ENCODE measurements around the gene ROPN1B.
"Not testable (repeated sequence)": the region's sequence is repeated elsewhere in the genome, so short reads cannot be mapped to it uniquely, and the experiment has no call there.

Gene ROPN1B

DNA sequence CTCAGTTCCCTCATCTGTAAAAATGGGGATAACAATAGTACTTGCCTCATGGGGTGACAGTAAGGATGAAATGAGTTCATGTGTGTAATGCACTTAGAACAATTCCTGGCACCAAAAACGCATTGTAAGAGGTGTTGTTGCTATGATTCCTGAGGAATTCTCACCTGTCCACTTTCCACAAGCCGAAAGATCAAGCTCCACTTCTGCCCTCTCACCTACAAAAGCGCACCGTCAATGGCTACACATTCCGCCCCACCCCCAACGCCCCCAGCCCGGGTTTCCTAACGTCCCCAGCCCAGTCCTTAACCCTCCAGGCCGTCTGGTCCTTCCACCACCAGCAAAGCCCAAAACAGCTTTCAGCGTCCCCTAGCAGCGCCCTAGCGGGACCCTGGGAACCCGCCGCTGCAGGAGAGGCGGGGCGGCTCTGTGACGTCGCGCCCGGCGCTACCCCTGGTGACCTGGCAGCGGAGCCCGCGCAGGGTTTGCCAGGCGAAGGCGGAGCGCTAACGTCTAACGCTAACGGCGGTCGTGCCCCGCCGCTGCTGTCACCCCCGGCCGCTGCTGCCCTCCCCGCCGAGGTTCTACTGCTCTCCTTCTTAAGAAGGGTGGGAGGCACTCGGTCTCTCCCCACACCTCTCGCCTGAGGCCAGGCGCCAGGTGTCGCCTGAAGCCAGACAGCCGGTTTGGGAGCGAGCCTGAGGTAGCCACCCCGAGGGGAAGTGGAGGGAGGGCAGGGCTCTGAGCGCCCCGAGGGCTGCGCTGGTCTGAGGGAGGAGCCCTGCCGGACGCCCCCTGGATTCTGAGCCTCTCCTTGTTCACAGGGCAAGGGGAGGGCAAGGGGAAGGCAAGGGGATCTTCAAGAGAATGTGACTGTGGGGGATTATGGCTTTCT lies at the start of gene ROPN1B:
TSS of gene ROPN1B (plus strand) at position 478 of the 892 bp plus-strand sequence. CDS start 2,877 bp downstream, outside the sequence.
- not testable (repeated sequence) for DNase-seq

DNA sequence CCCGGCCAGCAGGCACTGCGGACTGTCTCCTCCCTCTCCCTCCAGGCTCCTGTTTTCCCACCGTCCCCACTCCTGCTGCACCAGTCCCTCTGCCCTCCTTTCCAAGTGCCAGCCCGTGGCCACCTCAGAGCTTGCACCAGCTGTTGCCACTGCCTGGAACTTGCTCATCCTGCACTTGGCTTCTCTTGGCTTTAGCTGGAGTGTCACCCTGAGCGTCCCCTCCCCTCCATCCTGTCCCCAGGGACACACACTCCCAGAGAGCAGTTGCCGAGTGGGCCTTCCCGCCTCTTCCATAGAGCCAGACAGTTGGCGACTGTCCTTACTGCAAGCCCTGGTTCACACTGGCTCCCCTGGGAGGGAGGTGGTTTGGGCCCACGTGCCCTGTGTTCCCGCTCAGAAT lies 48.8 kb upstream of the ROPN1B start:
- not testable (repeated sequence) for DNase-seq

DNA sequence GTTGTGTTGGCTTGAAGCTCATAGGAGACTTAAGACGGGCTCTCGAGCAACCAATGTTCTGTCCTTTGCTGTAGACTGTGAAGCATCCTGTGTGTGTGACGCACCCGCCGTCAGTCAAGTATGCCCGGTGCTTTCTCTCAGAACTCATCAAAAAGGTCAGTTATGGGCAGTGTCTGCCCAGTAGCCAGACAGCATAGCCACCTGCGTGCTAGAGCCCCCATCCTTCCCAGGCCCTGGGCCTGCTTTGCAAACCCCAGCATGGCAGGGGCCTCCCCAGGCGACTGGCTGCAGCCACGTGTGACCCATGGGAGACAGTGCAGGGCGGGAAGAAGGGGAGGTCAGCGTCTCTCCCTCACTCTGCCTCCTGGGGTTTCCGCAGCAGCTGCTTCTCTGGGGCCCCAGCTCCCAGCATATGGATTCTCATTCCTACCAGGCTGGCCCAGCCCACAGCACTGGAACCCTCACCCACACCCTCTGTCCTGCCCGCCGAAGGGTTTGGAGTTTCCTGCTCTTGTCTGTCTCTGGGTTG lies 48.2 kb upstream of the ROPN1B start:
- not testable (repeated sequence) for DNase-seq

DNA sequence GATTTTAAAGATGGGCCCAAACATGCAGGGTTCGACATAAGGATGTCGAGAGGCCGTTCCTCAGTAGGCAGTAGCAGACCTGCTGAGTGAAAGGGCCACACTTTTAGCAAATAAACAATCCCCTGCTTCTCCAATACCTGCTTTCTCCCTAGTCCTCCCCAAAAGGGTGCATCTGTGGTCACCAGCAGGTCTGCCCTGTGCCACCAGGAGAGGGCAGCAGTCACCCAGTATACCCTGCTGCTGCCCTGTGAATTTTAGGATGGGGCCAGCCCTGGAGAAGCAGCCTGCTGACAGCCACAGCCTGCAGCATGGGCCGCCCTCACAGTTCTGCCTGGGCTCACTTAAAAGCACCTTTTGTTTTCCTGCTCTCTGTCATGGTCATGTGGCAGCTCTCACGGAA lies 47.3 kb upstream of the ROPN1B start:
- DNase-seq: peak; percentile 52

DNA sequence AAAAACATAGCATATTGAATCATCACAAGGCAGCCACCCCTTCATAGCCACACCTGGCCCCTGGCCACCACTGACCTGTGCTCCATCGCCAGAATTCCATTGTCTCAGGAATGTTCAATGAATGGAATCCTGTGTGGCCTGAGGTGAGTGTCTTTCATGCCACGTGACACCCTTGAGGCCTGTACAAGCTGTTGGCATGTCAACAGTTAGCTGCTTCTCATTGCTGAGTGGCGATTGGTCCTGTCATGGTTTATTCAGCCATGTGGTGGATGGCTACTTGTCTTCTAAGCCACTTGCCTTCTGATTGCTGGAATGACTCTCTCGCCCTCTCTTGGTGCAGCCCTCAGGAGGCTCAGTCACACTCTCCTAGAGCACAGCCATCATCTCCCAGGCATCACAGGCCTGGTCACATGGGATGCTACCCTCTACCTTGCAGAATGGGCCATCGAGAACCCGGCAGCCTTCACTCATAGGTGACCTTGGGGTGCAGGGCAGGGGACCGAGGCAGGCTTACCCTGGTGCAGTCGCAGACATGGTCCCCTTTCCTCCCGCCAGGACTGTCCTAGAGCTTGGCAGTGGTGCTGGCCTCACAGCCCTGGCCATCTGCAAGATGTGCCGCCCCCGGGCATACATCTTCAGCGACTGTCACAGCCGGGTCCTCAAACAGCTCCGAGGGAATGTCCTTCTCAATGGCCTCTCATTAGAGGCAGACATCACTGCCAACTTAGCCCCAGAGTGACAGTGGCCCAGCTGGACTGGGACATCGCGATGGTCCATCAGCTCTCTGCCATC lies 45.5 kb upstream of the ROPN1B start:
- DNase-seq: not testable (repeated sequence)

DNA sequence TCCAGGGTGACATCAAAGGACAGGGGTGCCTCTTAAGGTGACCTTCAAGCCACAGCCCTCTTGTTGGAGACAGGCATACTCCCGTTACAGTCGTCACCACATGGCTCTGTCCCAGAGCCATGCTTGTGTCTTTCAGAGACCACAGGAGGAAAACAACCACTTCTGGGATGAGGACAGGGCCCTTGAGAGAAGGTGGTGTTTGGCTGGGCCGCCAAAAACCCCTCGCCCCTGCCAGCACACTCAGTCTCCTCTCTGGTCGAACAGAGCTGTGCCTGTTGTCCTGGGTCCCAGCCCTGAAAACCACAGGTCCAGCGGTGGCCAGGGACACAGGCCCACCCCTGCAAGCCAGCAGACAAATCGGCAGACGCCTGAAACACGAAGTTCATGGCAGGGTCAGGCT lies 44.7 kb upstream of the ROPN1B start:
- DNase-seq: not testable (repeated sequence)

DNA sequence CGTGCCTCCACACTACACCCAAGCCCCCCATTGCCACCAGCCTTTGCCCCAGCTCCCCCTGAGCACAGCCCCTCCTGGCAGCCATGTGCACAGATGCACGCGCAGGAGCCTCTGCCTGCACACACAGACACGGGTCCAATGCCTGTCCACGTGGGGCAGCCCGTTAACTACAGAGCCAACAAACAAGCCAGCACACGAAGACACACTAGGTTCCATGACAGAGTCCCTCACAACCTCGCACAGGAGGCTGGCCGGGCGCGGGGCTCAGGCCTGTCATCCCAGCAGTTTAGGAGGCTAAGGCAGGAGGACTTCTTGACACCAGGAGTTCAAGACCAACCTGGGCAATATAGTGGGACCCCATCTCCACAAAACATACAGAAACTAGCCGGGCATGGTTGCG lies 43.3 kb upstream of the ROPN1B start:
- not testable (repeated sequence) for DNase-seq

DNA sequence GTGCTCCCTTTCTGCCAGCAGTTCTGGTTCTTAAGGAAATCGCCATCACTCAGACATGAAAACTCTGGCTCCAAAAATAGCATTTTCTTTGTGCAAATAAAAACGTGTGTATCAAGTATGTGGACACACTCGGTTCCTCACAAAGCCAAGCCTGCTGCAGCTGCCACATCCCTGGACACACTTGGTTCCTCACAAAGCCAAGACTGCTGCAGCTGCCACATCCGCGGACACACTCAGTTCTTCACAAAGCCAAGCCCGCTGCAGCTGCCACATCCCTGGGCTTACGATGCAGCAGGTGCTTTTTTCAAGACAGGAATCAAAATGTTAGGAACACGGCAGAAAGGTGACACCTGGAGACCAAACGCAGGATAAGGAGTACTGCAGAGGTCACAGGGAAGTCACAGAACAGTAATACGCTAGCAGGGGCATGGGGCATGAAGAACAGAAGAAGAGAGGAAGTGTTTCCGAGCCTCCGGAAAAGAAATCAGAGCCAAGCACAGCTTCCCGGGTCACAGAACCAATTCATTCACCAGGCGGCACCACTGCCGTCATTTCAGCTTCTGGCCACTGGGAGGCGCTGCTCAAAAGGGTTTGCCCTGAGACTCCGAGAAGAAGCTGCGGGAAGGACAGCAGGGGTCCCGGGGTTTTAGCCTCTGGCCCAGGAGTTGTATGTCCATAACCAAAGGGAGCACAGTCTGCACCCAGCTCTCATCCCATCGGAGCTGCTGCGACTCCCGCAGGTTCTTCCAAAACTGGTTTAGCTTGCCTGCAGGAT lies 40.0 kb upstream of the ROPN1B start:
- peak; percentile 68 for DNase-seq

DNA sequence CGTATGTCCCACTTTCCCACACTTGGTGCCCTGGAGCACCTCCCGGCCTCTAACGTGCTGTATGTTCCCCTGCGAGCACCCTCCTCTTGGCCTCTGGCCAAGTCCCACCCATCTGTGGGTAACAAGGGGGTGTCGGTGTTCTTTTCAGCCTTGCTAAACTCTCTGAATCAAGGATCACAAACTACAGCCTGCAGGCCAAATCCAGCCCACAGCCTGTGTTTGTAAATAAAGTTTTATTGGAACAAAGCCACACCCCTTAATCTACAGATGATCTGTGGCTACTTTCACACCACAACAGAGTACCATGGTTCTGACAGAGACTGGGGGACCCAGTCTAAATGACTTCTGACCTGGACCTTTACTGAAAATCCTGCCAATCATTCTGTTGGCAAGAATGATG lies 39.2 kb upstream of the ROPN1B start:
- not testable (repeated sequence) for DNase-seq

DNA sequence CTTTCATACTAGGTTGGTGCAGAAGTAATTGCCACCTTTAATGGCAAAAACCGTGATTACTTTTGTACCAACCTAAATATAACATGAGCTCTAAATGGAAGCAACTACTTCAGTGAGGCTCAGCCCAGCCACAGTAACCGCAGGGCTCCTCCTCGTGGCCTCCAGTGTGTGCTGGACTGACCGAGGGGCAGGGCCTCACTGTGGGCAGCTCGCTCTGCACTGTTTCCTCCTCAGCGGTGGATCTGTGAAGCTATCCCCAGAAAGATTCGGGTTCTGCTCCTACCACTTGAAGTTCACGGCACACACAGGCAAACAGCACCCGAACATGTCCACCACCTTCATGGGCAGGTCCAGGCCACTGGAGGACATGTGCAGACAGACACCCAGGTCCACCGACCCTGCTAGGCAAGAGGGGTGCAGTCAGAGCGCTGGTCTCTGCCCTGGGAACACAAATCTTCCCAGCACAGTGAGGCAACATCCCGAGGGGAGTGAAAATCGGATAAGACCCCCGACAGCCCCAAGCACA lies 37.6 kb upstream of the ROPN1B start:
- not testable (repeated sequence) for DNase-seq

DNA sequence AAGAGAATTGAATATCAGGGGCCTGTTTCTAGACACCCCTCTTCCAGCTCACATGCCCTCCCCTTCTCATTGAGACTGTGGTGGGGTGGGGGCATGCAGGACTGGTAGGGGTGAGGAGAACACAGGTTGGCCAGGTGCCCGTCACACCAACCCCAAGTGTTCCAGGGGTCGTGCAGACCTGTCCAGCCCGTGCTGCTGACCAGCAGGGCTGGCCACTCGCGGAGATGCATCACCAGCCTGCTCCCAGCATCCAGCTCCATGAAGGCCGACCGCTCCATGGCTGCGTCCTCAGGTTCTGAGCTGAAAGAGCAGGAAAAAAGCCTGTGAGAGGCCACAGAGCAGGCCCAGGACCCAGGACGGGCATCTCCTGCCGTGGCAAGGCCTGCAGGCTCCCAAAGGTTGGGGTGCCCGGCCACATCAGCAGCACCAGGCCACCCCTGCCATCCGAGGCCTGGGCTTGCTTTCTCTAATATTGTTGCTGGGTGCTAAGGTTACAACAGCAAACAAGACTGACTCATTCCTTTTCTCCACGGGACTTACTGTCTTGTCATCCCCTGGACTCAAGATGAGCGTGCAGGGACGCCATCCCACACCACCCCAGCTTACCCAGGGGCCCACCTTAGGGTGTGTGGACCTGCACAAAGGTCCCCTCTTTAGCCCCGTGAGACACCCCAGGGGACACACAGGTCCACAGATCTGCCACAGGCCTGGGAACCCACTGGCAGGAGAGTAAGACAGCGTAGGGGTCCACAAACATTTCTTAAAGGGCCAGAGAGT lies 35.4 kb upstream of the ROPN1B start:
- DNase-seq: not testable (repeated sequence)

DNA sequence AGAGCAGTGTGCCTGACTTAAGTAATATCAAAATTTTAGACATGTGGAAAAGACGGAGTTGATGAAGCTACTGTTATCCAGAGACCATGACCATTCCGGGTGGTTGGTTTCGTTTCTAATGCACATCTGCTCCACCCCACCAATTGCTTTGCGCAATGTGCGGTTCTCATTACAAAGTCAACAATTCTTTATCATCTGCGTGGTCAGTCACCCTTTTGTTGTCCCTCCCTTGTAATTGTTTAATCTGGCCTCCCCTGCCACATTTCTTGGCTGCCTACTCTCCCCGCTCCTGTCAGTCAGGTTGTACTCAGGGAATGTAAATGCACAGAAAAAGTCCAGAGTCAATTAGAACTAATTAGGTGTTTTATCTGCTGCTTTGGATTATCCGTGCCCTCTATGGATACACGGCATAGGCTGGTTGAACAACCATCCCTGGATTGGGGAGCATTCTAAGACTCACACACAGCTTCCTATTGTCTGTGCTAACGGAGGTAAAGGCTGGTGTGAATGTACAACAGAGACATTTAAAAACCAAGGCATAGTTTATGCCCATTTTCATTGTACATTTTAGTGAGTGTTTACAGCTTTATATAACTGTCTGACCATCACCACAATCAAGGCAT lies 33.6 kb upstream of the ROPN1B start:
- DNase-seq: not testable (repeated sequence)

DNA sequence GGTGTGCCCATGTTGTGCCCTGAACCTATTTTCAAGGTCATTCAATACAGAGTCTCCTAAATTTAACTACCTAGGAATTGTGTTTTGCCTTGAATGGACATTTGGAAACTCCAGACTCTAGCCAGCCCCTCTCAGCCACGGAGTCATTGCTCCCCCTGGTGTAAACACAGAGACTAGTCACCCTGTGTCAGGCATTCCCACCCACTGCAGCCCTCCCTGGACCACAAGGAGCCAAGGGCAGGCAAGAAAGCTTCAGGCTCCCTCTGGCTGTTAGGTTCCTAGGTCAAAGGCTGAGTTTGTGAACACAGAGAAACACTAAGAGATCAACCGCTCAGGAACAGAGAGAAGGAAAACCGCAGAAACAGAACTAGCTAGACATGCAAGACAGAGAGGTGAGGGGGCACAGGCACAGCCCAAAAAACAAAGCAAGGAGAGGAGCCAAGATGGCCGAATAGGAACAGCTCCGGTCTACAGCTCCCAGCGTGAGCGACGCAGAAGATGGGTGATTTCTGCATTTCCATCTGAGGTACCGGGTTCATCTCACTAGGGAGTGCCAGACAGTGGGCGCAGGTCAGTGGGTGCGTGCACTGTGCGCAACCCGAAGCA lies 32.7 kb upstream of the ROPN1B start:
- DNase-seq: not testable (repeated sequence)

DNA sequence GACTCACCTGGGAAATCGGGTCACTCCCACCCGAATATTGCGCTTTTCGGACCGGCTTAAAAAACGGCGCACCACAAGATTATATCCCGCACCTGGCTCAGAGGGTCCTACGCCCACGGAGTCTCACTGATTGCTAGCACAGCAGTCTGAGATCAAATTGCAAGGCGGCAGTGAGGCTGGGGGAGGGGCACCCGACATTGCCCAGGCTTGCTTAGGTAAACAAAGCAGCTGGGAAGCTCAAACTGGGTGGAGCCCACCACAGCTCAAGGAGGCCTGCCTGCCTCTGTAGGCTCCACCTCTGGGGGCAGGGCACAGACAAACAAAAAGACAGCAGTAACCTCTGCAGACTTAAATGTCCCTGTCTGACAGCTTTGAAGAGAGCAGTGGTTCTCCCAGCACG lies 32.1 kb upstream of the ROPN1B start:
- not testable (repeated sequence) for DNase-seq

DNA sequence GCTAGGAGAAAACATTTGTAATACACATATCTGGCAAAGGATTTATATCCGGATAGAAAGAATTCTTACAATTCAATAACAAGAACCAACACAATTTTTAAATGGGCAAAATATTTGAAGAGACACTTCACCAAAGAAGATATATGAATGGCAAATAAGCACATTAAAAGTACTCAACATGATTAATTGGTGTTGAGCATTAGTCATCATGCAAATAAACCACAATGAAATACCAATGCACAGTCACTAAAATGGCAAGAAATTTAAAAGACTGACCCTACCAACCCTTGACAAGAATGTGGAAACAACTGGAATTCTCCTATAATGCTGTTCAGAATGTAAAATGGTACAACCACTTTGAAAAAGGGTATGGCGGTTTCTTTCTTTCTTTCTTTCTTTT lies 21.2 kb upstream of the ROPN1B start:
- not testable (repeated sequence) for DNase-seq

DNA sequence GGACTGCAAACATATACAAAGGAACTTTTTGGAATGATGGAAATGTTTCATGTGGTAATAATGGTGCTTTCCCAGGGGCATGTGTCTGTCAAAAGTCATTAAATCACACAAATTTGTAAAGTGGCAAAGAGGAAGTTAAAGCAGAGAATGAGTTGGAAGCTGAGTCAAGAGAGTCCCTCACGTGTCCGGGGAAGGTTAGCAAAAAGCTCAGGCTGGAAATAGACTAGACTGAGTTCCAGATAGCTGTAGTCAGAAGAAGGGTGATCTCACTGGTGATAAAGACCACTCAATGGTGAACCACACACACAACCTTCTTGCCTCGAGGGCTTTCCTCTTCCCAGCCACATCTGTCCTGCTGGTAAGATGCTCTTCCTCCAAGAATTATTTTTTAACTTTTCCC lies 20.1 kb upstream of the ROPN1B start:
- DNase-seq: not testable (repeated sequence)

DNA sequence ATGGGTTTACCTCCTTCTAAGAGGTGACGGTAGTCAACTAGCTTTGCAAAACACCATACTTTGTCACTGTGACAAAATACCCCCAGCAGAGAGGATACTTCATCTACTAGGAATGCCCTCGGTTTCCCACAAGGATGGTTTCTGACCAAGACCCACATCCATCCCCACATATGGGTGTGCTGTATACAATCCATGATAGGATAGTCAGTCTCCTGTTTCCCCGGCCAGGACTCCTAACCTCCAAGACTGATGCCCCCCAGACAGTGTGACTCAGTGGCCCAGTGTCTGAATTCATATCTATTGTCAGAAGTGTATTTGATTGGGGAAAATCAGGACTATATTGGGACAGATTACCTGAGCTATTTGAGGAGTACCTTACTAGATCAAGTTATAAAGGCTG lies 17.8 kb upstream of the ROPN1B start:
- not testable (repeated sequence) for DNase-seq

DNA sequence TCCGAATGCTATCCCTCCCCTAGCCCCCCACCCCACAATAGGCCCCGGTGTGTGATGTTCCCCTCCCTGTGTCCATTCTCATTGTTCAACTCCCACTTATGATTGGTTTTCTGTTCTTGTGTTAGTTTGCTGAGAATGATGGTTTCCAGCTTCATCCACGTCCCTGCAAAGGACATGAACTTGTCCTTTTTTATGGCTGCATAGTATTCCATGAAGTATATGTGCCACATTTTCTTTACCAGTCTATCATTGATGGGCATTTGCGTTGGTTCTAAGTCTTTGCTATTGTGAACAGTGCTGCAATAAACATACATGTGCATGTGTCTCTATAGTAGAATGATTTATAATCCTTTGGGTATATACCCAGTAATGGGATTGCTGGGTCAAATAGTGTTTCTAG lies 12.0 kb upstream of the ROPN1B start:
- DNase-seq: not testable (repeated sequence)

DNA sequence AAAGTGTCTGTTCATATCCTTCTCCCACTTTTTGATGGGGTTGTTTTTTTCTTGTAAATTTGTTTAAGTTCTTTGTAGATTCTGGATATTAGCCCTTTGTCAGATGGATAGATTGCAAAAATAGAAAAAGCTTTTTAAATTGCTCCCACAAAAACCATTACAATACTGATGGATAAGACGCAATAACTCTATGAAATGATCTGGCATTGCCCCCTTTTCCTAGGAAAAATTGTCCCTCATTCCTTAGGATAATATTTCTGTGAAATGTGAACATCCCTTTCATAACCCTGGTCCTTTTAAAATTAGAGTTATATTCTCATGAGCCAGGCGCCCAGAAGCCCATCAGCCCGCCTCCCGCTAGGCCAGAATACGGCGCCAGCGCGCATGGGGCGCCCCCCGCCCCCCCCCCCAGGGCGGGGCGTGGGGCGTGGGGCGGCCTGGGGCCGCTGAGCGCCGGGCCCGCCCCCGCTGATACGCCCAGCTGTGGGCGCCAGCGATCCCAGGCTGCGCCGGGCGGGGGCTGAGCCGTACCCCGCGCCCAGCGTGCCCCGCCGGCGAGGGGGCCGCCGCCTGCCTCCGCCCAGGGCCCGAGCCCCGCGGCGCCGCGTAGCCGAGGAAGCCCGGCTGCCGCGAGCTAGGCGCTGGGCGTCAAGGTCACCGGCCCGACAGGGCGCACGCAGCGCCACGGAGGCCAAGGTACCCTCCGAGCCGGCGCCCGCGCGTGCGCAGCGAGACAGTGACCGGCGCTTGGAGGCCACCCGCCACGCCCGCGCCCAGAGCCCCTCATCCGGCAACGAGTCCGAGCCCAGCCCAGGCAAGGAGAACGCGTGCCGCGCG lies 11.1 kb upstream of the ROPN1B start:
- no peak for DNase-seq

All from activated CD4-positive, alpha-beta T cell treated with anti-CD3 and anti-CD28 coated beads, Interleukin-2, amount 50 U/mL, for 1 hour (primary cell).